Measurements from ENCODE around the gene IER5L.

GRCh38 chr9:129130791-129131190 is 47.3 kb downstream of the IER5L start:
- TF ChIP-seq POLR2A (IDR thresholded peaks at IDR 0.05): no peak
- TF ChIP-seq, protein P1, sequence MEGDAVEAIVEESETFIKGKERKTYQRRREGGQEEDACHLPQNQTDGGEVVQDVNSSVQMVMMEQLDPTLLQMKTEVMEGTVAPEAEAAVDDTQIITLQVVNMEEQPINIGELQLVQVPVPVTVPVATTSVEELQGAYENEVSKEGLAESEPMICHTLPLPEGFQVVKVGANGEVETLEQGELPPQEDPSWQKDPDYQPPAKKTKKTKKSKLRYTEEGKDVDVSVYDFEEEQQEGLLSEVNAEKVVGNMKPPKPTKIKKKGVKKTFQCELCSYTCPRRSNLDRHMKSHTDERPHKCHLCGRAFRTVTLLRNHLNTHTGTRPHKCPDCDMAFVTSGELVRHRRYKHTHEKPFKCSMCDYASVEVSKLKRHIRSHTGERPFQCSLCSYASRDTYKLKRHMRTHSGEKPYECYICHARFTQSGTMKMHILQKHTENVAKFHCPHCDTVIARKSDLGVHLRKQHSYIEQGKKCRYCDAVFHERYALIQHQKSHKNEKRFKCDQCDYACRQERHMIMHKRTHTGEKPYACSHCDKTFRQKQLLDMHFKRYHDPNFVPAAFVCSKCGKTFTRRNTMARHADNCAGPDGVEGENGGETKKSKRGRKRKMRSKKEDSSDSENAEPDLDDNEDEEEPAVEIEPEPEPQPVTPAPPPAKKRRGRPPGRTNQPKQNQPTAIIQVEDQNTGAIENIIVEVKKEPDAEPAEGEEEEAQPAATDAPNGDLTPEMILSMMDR (IDR thresholded peaks at IDR 0.05): no peak
